ENCODE measurements around the gene MFSD6L.

GRCh38 chr17:8793649-8794048 lies 5.5 kb downstream of the MFSD6L start:
- TF ChIP-seq CTCF (IDR thresholded peaks at IDR 0.05) (no peak), POLR2A (IDR thresholded peaks at IDR 0.05) (no peak)
